Panc1 (cell line): ENCODE results near the gene RANGRF. TPM values are rescaled to one million over a fixed set of nuclear protein-coding genes. Genes with fewer than 3 reads are reported as not detected.

Experiments used
- ATAC-seq: fragments of 200-7000 bp; cut with Tn5 transposase; 2 replicates; pipeline ENCODE4 v1.9.1; 2020; ENCODE audit warnings: mild to moderate bottlenecking, moderate library complexity
- BruUV-seq: library from RNA; stranded (reverse); fragments of 400-500 nt; replicated peaks from 2 replicates; lab custom pipeline; 2021; lab: Mats Ljungman, UMichigan
- CTCF ChIA-PET: fragments of 300-600 bp; sonication (Branson Sonifier 250); formaldehyde crosslinking; loops from one replicate; lab custom pipeline; 2022; ENCODE audit warnings: antibody characterized with exemption; lab: Charles Lee
- POLR2A ChIA-PET: fragments of 300-600 bp; sonication (Branson Sonifier 250); formaldehyde crosslinking; loops from one replicate; lab custom pipeline; 2022; ENCODE audit warnings: antibody characterized with exemption; lab: Charles Lee
- DNase-seq: peaks from one replicate; pipeline ENCODE4 v3.0.0-alpha.2; 2010; ENCODE audit warnings: low read depth, low spot score
- H3K27ac ChIP-seq: 2 replicates; pipeline ENCODE4 v1.5.1; 2011; ENCODE audit warnings: mild to moderate bottlenecking, low read length, inconsistent platforms
- H3K27me3 ChIP-seq: fragments of 200-500 bp; sonication (Bioruptor generic); 2 replicates; pipeline ENCODE4 v1.6.0; 2014; ENCODE audit warnings: low read length, inconsistent platforms; ENCODE audit not compliant: control insufficient read depth, insufficient read depth
- H3K36me3 ChIP-seq: fragments of 200-500 bp; sonication (Bioruptor generic); 2 replicates; pipeline ENCODE4 v1.5.1; 2014; ENCODE audit warnings: inconsistent platforms, mild to moderate bottlenecking, low read length, moderate library complexity; ENCODE audit not compliant: control insufficient read depth, insufficient read depth
- H3K4me1 ChIP-seq: 2 replicates; pipeline ENCODE4 v1.5.1; 2011; ENCODE audit warnings: inconsistent platforms, mild to moderate bottlenecking, low read length, moderate library complexity; ENCODE audit not compliant: control insufficient read depth, insufficient read depth
- H3K4me3 ChIP-seq, 2 experiments: 2 replicates each; pipeline ENCODE4 v1.5.1; 2011 to 2012; ENCODE audit warnings: low read depth in 2 of 2, low read length in 2 of 2, mild to moderate bottlenecking in 2 of 2, inconsistent platforms in 1 of 2, moderate library complexity in 1 of 2
- H3K9me3 ChIP-seq: fragments of 200-500 bp; sonication (Bioruptor generic); 2 replicates; pipeline ENCODE4 v1.5.1; 2014; ENCODE audit warnings: low read depth, mild to moderate bottlenecking, inconsistent platforms, low read length, moderate library complexity; ENCODE audit not compliant: control insufficient read depth, insufficient read depth
- POLR2AphosphoS5 ChIP-seq: IDR thresholded peaks from 2 replicates; pipeline ENCODE4 v1.6.1; 2012; ENCODE audit warnings: mild to moderate bottlenecking, low read depth, low read length, moderate library complexity
- SIN3A ChIP-seq: IDR thresholded peaks from 2 replicates; pipeline ENCODE4 v1.6.1; 2012; ENCODE audit warnings: low read depth, mild to moderate bottlenecking, low read length, moderate library complexity, borderline replicate concordance; ENCODE audit not compliant: insufficient read depth
- TCF7L2 ChIP-seq: IDR thresholded peaks from 2 replicates; pipeline ENCODE4 v1.6.1; 2011; ENCODE audit warnings: mild to moderate bottlenecking, low read depth, low read length, inconsistent platforms
- in situ Hi-C: cut with HindIII; loops from 2 replicates; pipeline ENCODE4 v1.10.0; 2016; ENCODE audit warnings: low sequenced_read_pairs, low pct_unique_long_range_greater_than_20kb
- intact Hi-C: fragments of 100-400 bp; cut with micrococcal nuclease; formaldehyde crosslinking; loops from one replicate; pipeline ENCODE4 v1.10.0; 2022; ENCODE audit not compliant: unreplicated experiment
- total RNA-seq: library from RNA; stranded (reverse); gene quantifications from one replicate; pipeline ENCODE4 v1.2.1, GENCODE V29; 2021; ENCODE audit not compliant: unreplicated experiment
- TF ChIP-seq, protein P1 (sequence below), 2 experiments: IDR thresholded peaks; 2 replicates each; pipeline ENCODE4 v1.6.1; 2011 to 2012; ENCODE audit warnings: low read depth in 2 of 2, control low read depth in 1 of 2, low read length in 1 of 2, mild to moderate bottlenecking in 1 of 2, moderate library complexity in 1 of 2; ENCODE audit not compliant: insufficient read depth in 1 of 2
- TF ChIP-seq, protein P2 (sequence below): fragments of 450-650 bp; IDR thresholded peaks from 2 replicates; pipeline ENCODE4 v1.5.1; 2017; ENCODE audit warnings: mild to moderate bottlenecking

Gene RANGRF
- total RNA-seq, 1 experiment from 2014 or later: 16.7 TPM

DNA sequence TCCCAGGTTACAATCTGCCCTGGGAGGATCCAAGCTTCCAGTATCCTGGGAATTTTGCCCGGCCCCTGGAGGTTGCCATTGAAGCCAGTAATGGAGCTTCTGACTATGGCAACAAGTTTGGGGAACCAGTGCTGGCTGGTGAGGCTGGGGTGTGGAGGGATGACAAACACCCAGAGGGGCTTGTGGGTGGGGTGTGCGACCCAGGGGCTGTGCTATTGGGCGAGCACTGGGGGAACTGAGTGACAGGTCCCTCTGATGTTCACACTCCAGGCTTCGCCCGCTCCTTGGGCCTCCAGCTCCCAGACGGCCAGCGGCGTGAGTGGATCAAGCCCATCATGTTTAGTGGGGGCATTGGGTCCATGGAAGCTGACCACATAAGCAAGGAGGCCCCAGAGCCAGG, 30.7 kb upstream of the RANGRF start:
- Histone ChIP-seq H3K36me3 (peaks cover 3% of the 10 kb centered on the region; the same call in 1 of the 2 replicates), H3K4me3 (no peak overlapping the region), H3K27ac (no peak overlapping the region), H3K4me1 (no peaks in the 10 kb centered on the region), H3K27me3 (no peaks in the 10 kb centered on the region), H3K9me3 (no peaks in the 10 kb centered on the region)
- intact Hi-C loops: no loop called here
- no peak for ATAC-seq
- ChIA-PET CTCF (no interaction called here), POLR2A (no interaction called here)
- no peak for DNase-seq
- in situ Hi-C loops: no loop called here
- no TSS peak for BruUV-seq
- TF ChIP-seq SIN3A (no peak), TCF7L2 (no peak), POLR2AphosphoS5 (no peak)
- TF ChIP-seq, protein P1, sequence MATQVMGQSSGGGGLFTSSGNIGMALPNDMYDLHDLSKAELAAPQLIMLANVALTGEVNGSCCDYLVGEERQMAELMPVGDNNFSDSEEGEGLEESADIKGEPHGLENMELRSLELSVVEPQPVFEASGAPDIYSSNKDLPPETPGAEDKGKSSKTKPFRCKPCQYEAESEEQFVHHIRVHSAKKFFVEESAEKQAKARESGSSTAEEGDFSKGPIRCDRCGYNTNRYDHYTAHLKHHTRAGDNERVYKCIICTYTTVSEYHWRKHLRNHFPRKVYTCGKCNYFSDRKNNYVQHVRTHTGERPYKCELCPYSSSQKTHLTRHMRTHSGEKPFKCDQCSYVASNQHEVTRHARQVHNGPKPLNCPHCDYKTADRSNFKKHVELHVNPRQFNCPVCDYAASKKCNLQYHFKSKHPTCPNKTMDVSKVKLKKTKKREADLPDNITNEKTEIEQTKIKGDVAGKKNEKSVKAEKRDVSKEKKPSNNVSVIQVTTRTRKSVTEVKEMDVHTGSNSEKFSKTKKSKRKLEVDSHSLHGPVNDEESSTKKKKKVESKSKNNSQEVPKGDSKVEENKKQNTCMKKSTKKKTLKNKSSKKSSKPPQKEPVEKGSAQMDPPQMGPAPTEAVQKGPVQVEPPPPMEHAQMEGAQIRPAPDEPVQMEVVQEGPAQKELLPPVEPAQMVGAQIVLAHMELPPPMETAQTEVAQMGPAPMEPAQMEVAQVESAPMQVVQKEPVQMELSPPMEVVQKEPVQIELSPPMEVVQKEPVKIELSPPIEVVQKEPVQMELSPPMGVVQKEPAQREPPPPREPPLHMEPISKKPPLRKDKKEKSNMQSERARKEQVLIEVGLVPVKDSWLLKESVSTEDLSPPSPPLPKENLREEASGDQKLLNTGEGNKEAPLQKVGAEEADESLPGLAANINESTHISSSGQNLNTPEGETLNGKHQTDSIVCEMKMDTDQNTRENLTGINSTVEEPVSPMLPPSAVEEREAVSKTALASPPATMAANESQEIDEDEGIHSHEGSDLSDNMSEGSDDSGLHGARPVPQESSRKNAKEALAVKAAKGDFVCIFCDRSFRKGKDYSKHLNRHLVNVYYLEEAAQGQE (IDR thresholded peaks at IDR 0.05; ENCODE audit: insufficient read depth in 1 of 2, low read depth in 2 of 2, low read length in 1 of 2): no peak
- TF ChIP-seq, protein P2, sequence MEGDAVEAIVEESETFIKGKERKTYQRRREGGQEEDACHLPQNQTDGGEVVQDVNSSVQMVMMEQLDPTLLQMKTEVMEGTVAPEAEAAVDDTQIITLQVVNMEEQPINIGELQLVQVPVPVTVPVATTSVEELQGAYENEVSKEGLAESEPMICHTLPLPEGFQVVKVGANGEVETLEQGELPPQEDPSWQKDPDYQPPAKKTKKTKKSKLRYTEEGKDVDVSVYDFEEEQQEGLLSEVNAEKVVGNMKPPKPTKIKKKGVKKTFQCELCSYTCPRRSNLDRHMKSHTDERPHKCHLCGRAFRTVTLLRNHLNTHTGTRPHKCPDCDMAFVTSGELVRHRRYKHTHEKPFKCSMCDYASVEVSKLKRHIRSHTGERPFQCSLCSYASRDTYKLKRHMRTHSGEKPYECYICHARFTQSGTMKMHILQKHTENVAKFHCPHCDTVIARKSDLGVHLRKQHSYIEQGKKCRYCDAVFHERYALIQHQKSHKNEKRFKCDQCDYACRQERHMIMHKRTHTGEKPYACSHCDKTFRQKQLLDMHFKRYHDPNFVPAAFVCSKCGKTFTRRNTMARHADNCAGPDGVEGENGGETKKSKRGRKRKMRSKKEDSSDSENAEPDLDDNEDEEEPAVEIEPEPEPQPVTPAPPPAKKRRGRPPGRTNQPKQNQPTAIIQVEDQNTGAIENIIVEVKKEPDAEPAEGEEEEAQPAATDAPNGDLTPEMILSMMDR: no peak

DNA sequence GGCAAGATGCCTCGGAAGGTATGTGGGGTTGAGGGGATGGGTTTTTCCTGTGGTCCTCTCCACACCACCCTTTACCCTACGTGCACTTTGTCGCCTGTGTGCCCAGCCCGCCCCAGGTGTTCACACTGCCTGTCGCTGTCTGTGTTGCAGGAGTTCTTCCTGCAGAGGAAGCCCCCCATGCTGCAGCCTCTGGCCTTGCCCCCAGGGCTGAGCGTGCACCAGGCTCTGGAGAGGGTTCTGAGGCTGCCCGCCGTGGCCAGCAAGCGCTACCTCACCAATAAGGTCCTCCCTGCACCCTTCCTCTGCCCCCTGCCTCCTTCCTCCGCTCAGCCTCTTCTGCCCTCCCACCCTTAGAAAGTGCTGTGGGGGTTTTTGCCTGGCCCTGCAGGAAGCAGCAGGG, 24.1 kb upstream of the RANGRF start:
- DNase-seq: no peak
- intact Hi-C loops (no loop called here), in situ Hi-C loops (no loop called here)
- peaks cover 6% of the 10 kb centered on the region for H3K36me3 ChIP-seq
- H3K27me3 ChIP-seq: no peaks in the 10 kb centered on the region
- H3K4me1 ChIP-seq: no peaks in the 10 kb centered on the region
- TF ChIP-seq, protein P1 (IDR thresholded peaks at IDR 0.05; ENCODE audit: insufficient read depth in 1 of 2, low read depth in 2 of 2, low read length in 1 of 2): no peak
- TF ChIP-seq POLR2AphosphoS5: no peak
- no peak for TF ChIP-seq SIN3A
- TF ChIP-seq TCF7L2: no peak
- TF ChIP-seq, protein P2: no peak
- no peaks in the 10 kb centered on the region for H3K9me3 ChIP-seq
- no TSS peak for BruUV-seq
- ChIA-PET CTCF (no interaction called here), POLR2A (no interaction called here)
- no peak overlapping the region for H3K27ac ChIP-seq
- ATAC-seq: no peak
- H3K4me3 ChIP-seq: no peak overlapping the region
